Hepatocyte (in vitro differentiated cells): Measurements from ENCODE around the gene CNST. TPM values are rescaled to one million over a fixed set of nuclear protein-coding genes. Genes with fewer than 3 reads are reported as not detected.

Source experiments
- DNase-seq: peaks from one replicate; pipeline ENCODE4 v3.0.0-alpha.2; 2016; ENCODE audit warnings: low spot score
- H2AFZ ChIP-seq: fragments of 200-600 bp; sonication (generic); 2 replicates; pipeline ENCODE4 v1.6.0; 2016; ENCODE audit warnings: antibody characterized with exemption, mild to moderate bottlenecking
- H3K27ac ChIP-seq: fragments of 200-600 bp; sonication (generic); 2 replicates; pipeline ENCODE4 v1.5.1; 2016; ENCODE audit warnings: mild to moderate bottlenecking
- H3K27me3 ChIP-seq: fragments of 200-600 bp; sonication (generic); 2 replicates; pipeline ENCODE4 v1.6.1; 2016
- H3K36me3 ChIP-seq: fragments of 200-600 bp; sonication (generic); replicated peaks from 2 replicates; pipeline ENCODE4 v1.5.1; 2016; ENCODE audit warnings: low read depth; ENCODE audit not compliant: insufficient read depth
- H3K4me1 ChIP-seq: fragments of 200-600 bp; sonication (generic); 2 replicates; pipeline ENCODE4 v1.5.1; 2016; ENCODE audit warnings: mild to moderate bottlenecking, moderate library complexity; ENCODE audit not compliant: insufficient read depth
- H3K4me2 ChIP-seq: fragments of 200-600 bp; sonication (generic); 2 replicates; pipeline ENCODE4 v1.6.0; 2016
- H3K4me3 ChIP-seq: fragments of 200-600 bp; sonication (generic); 2 replicates; pipeline ENCODE4 v1.5.1; 2016; ENCODE audit warnings: mild to moderate bottlenecking
- H3K79me2 ChIP-seq: fragments of 200-600 bp; sonication (generic); 2 replicates; pipeline ENCODE4 v1.6.0; 2017; ENCODE audit warnings: mild to moderate bottlenecking
- H3K9me2 ChIP-seq: fragments of 200-600 bp; sonication (generic); replicated peaks from 2 replicates; pipeline ENCODE4 v1.6.0; 2017; ENCODE audit warnings: mild to moderate bottlenecking; ENCODE audit not compliant: insufficient read depth
- H3K9me3 ChIP-seq: fragments of 200-600 bp; sonication (generic); 2 replicates; pipeline ENCODE4 v1.5.1; 2016; ENCODE audit warnings: low read depth, mild to moderate bottlenecking
- H4K20me1 ChIP-seq: fragments of 200-600 bp; sonication (generic); 2 replicates; pipeline ENCODE4 v1.6.0; 2016; ENCODE audit warnings: mild to moderate bottlenecking; ENCODE audit not compliant: insufficient read depth, poor library complexity, severe bottlenecking
- EZH2 ChIP-seq: fragments of 200-600 bp; sonication (generic); IDR thresholded peaks from 2 replicates; pipeline ENCODE4 v1.6.1; 2016; ENCODE audit warnings: antibody characterized with exemption, mild to moderate bottlenecking, borderline replicate concordance
- EZH2phosphoT487 ChIP-seq: fragments of 200-600 bp; sonication (generic); IDR thresholded peaks from one replicate; pipeline ENCODE4 v1.6.1; 2018; ENCODE audit warnings: antibody characterized with exemption, mild to moderate bottlenecking, low read depth, moderate library complexity; ENCODE audit not compliant: unreplicated experiment, severe bottlenecking
- WGBS: methylation state at CpG from one replicate; pipeline ENCODE4 v1.1.6; 2016; ENCODE audit warnings: low lambda C conversion rate; ENCODE audit errors: missing lambda C conversion rate; 5-methylcytosine and 5-hydroxymethylcytosine counted together
- polyA plus RNA-seq: library from polyadenylated mRNA; unstranded; fragments of >200 nt; fragmentation: Nextera tagmentation; extraction: Ambion mirVana; gene quantifications from 2 replicates; pipeline ENCODE4 v1.2.1, GENCODE V29; 2016
- total RNA-seq: library from RNA; depleted of rRNA; stranded (reverse); fragments of >200 nt; gene quantifications from 2 replicates; pipeline ENCODE4 v1.2.3, GENCODE V29; 2014
- TF ChIP-seq, protein P1 (sequence below): fragments of 200-600 bp; sonication (generic); IDR thresholded peaks from 2 replicates; pipeline ENCODE4 v1.5.1; 2016; ENCODE audit warnings: antibody characterized with exemption, mild to moderate bottlenecking; ENCODE audit not compliant: poor library complexity

CNST gene
- total and polyA plus RNA-seq, 2 experiments from 2014 or later = 7.1 to 16.4 TPM

DNA sequence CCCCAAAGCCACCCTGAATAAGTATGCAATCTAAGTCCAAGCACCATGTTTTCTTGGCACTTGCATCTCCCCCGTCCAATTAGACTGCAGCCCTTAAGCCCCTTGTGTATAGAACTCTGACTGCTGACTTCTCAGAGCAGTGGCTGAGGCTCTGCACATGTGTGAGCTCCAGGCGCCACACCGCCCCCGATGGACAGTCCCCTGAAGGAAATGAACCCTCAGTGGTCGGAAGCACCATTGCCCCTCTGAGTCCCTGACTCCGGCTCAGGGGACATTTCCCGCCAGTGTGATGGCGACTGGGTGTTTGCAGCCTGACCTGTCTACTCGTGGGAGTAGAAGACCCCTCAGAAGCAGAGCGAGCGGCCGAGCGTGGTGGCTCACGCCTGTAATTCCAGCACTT is 120.7 kb downstream of the CNST start:
- Histone ChIP-seq H3K36me3 (no peaks in the 10 kb centered on the region), H3K79me2 (no peaks in the 10 kb centered on the region)
- DNase-seq = no peak

DNA sequence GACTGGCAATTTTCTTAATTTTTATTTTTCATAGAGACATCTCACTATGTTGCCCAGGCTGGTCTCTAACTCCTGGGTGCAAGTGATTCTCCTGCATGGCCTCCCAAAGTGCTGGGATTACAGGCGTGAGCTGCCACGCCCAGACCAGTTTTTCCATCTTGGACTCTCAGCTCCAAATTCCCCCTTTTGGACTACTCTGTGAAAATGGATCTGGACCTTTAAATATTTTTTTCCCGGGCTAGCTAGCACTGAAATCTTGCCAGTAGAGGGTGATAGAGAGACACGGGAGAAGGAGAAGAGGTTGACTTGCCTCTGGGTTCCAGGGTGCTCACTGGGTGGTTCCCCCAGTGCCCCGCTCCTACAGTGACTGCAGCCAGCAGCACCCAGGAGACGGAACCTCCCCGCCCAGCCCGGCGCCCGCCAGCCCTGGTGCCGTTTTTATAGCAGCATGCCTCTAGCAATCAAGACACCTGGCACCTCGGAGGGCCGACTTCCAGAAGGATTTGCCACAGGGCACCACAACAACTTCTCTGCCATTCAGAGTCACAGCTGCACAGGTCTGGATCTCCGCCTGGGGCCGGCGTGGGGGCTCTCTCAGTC is 123.3 kb downstream of the CNST start:
- Histone ChIP-seq H3K9me3 (no peaks in the 10 kb centered on the region), H3K27ac (no peak overlapping the region), H2AFZ (no peak overlapping the region), H3K36me3 (no peaks in the 10 kb centered on the region), H3K4me1 (no peaks in the 10 kb centered on the region), H3K79me2 (no peaks in the 10 kb centered on the region), H3K9me2 (no peaks in the 10 kb centered on the region), H3K4me2 (peak overlapping the region; percentile 72), H3K4me3 (no peak overlapping the region), H4K20me1 (no peaks in the 10 kb centered on the region), H3K27me3 (no peaks in the 10 kb centered on the region)
- no peak for TF ChIP-seq EZH2
- TF ChIP-seq, protein P1, sequence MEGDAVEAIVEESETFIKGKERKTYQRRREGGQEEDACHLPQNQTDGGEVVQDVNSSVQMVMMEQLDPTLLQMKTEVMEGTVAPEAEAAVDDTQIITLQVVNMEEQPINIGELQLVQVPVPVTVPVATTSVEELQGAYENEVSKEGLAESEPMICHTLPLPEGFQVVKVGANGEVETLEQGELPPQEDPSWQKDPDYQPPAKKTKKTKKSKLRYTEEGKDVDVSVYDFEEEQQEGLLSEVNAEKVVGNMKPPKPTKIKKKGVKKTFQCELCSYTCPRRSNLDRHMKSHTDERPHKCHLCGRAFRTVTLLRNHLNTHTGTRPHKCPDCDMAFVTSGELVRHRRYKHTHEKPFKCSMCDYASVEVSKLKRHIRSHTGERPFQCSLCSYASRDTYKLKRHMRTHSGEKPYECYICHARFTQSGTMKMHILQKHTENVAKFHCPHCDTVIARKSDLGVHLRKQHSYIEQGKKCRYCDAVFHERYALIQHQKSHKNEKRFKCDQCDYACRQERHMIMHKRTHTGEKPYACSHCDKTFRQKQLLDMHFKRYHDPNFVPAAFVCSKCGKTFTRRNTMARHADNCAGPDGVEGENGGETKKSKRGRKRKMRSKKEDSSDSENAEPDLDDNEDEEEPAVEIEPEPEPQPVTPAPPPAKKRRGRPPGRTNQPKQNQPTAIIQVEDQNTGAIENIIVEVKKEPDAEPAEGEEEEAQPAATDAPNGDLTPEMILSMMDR = peak; percentile 84
- no peak for TF ChIP-seq EZH2phosphoT487
- peak; percentile 89 for DNase-seq
- WGBS = 27% methylated on average over 16 of the region's 16 CpGs

More for the DNA sequence above, 120.7 kb downstream of the CNST start:
- H4K20me1 ChIP-seq = no peaks in the 10 kb centered on the region
- WGBS = 82% methylated on average over 14 of the region's 14 CpGs
- no peaks in the 10 kb centered on the region for H3K4me1 ChIP-seq
- H3K4me2 ChIP-seq = no peak overlapping the region
- TF ChIP-seq EZH2 = no peak
- TF ChIP-seq, protein P1 = no peak
- no peak for TF ChIP-seq EZH2phosphoT487
- no peaks in the 10 kb centered on the region for H3K9me3 ChIP-seq
- no peaks in the 10 kb centered on the region for H3K9me2 ChIP-seq
- H3K4me3 ChIP-seq = no peak overlapping the region
- no peak overlapping the region for H3K27ac ChIP-seq
- H3K27me3 ChIP-seq = no peaks in the 10 kb centered on the region
- no peak overlapping the region for H2AFZ ChIP-seq

DNA sequence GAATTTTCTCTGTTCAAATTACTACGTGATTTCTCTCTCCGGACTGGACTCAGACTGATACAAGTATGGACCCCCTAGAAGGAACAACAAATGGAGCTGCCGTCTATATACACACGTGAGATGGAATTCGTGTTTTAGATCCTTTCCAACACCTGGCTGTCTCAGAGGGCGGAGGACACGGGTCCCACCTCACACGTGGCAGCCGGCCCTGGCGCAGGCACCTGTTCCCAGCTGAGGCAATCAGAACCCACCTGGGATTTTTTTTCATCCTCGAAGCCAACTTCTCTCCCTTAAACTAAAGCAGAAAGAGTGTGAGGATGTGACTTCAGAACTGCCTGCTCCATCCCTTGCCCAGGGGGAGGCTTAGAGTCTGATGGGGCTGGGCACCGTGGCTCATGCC is 123.8 kb downstream of the CNST start:
- DNase-seq = no peak
- H4K20me1 ChIP-seq = no peaks in the 10 kb centered on the region
- 84% methylated on average over 12 of the region's 12 CpGs for WGBS
- no peaks in the 10 kb centered on the region for H3K36me3 ChIP-seq
- H3K4me1 ChIP-seq = no peaks in the 10 kb centered on the region
- no peak overlapping the region for H2AFZ ChIP-seq
- no peaks in the 10 kb centered on the region for H3K9me3 ChIP-seq
- H3K27me3 ChIP-seq = no peaks in the 10 kb centered on the region
- H3K4me2 ChIP-seq = peak overlapping the region; percentile 72
- no peak overlapping the region for H3K27ac ChIP-seq
- H3K9me2 ChIP-seq = no peaks in the 10 kb centered on the region
- no peaks in the 10 kb centered on the region for H3K79me2 ChIP-seq
- H3K4me3 ChIP-seq = no peak overlapping the region
- TF ChIP-seq EZH2phosphoT487 (no peak), EZH2 (no peak)
- TF ChIP-seq, protein P1 = no peak
